MM.1S (cell line): ENCODE measurements around the gene EMP2.
A peak's percentile ranks its signal among the peaks of the same experiment; 100 is the strongest.

Experiments used
- DNase-seq: peaks from one replicate; pipeline ENCODE4 v3.0.0-alpha.2; 2015
- H2AFZ ChIP-seq: fragments of 300-600 bp; sonication (generic); 2 replicates; pipeline ENCODE4 v1.6.0; 2016; ENCODE audit warnings: antibody characterized with exemption, low read length
- H3F3A ChIP-seq: fragments of 300-600 bp; sonication (generic); 2 replicates; pipeline ENCODE4 v1.6.1; 2016; ENCODE audit warnings: mild to moderate bottlenecking, antibody characterized with exemption, low read length, moderate library complexity, mixed read lengths; ENCODE audit not compliant: insufficient read depth
- H3K27ac ChIP-seq: fragments of 300-600 bp; sonication (generic); 2 replicates; pipeline ENCODE4 v1.5.1; 2016; ENCODE audit warnings: mild to moderate bottlenecking, low read length
- H3K27me3 ChIP-seq: fragments of 300-600 bp; sonication (generic); replicated peaks from 2 replicates; pipeline ENCODE4 v1.6.0; 2016; ENCODE audit warnings: low read length; ENCODE audit not compliant: insufficient read depth
- H3K36me3 ChIP-seq: fragments of 300-600 bp; sonication (generic); replicated peaks from 2 replicates; pipeline ENCODE4 v1.6.1; 2016; ENCODE audit warnings: mild to moderate bottlenecking, low read length, mixed read lengths; ENCODE audit not compliant: insufficient read depth
- H3K4me1 ChIP-seq: fragments of 300-600 bp; sonication (generic); 2 replicates; pipeline ENCODE4 v1.6.1; 2016; ENCODE audit warnings: low read length, mixed read lengths
- H3K4me2 ChIP-seq: fragments of 300-600 bp; sonication (generic); 2 replicates; pipeline ENCODE4 v1.6.0; 2016; ENCODE audit warnings: low read depth, low read length
- H3K4me3 ChIP-seq: fragments of 300-600 bp; sonication (generic); 2 replicates; pipeline ENCODE4 v1.5.1; 2016; ENCODE audit warnings: low read length, mixed read lengths
- H3K79me2 ChIP-seq: fragments of 300-600 bp; sonication (generic); 2 replicates; pipeline ENCODE4 v1.6.1; 2016; ENCODE audit warnings: mixed run types, low read length, mixed read lengths
- H3K9ac ChIP-seq: fragments of 300-600 bp; sonication (generic); 2 replicates; pipeline ENCODE4 v1.6.1; 2016; ENCODE audit warnings: low read length, mixed read lengths
- H3K9me2 ChIP-seq: fragments of 300-600 bp; sonication (generic); replicated peaks from 2 replicates; pipeline ENCODE4 v1.6.1; 2016; ENCODE audit warnings: mild to moderate bottlenecking, low read length, mixed read lengths; ENCODE audit not compliant: insufficient read depth
- H3K9me3 ChIP-seq: fragments of 300-600 bp; sonication (generic); replicated peaks from 2 replicates; pipeline ENCODE4 v1.6.1; 2016; ENCODE audit warnings: mild to moderate bottlenecking, low read length, mixed read lengths; ENCODE audit not compliant: insufficient read depth
- H4K20me1 ChIP-seq: fragments of 300-600 bp; sonication (generic); 2 replicates; pipeline ENCODE4 v1.6.1; 2016; ENCODE audit warnings: mild to moderate bottlenecking, low read length, moderate library complexity, mixed read lengths; ENCODE audit not compliant: insufficient read depth
- EZH2 ChIP-seq: fragments of 300-600 bp; sonication (generic); optimal IDR thresholded peaks from 2 replicates; pipeline ENCODE3; 2017; ENCODE audit warnings: low read depth, mild to moderate bottlenecking, antibody characterized with exemption, low read length, mixed read lengths
- EZH2phosphoT487 ChIP-seq: fragments of 300-600 bp; sonication (generic); IDR thresholded peaks from 2 replicates; pipeline ENCODE4 v1.6.1; 2018; ENCODE audit warnings: antibody characterized with exemption, low read length
- TF ChIP-seq, protein P1 (sequence below): fragments of 300-600 bp; sonication (generic); IDR thresholded peaks from 2 replicates; pipeline ENCODE4 v1.5.1; 2016; ENCODE audit warnings: antibody characterized with exemption, low read length, mixed read lengths

Gene EMP2

DNA sequence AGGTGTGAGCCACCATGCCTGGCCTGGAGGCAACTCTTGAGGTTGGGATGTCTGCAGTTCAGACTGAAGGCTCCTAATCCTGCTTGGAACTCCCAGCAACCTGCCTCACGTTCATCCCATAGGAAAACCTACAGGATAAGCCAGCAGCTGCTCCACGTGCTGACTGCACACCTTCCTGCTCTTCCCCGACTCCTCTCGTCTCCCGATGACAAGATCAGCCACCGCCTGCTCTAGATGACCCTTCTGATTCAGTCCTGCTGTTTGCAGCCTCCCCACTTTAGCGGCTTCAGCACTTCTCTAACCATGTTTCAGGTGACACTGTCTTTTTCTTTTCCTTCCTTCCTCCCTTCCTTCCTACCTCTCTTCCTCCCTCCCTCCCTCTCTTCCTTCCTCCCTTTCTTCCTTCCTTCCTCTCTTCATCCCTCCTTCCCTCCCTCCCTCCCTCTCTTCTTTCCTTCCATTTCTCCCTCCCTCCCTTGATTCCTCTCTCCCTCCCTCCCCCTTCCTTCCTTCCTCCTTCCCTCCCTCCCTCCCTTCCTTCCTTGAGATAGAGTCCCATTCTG is 61.8 kb downstream of the EMP2 start:
- no peak overlapping the region for H3K27ac ChIP-seq
- no peaks in the 10 kb centered on the region for H3K27me3 ChIP-seq
- no peak overlapping the region for H3K9ac ChIP-seq
- H4K20me1 ChIP-seq, result no peaks in the 10 kb centered on the region
- H3K4me3 ChIP-seq, result no peak overlapping the region
- peaks cover 7% of the 10 kb centered on the region for H3K4me1 ChIP-seq
- H3K79me2 ChIP-seq, result no peaks in the 10 kb centered on the region
- DNase-seq, result no peak
- H3F3A ChIP-seq, result 0 out of 2 replicates have a peak, but pooled peaks cover 5% of the 10 kb centered on the region
- no peak overlapping the region for H3K4me2 ChIP-seq
- no peaks in the 10 kb centered on the region for H3K9me3 ChIP-seq
- TF ChIP-seq, protein P1, sequence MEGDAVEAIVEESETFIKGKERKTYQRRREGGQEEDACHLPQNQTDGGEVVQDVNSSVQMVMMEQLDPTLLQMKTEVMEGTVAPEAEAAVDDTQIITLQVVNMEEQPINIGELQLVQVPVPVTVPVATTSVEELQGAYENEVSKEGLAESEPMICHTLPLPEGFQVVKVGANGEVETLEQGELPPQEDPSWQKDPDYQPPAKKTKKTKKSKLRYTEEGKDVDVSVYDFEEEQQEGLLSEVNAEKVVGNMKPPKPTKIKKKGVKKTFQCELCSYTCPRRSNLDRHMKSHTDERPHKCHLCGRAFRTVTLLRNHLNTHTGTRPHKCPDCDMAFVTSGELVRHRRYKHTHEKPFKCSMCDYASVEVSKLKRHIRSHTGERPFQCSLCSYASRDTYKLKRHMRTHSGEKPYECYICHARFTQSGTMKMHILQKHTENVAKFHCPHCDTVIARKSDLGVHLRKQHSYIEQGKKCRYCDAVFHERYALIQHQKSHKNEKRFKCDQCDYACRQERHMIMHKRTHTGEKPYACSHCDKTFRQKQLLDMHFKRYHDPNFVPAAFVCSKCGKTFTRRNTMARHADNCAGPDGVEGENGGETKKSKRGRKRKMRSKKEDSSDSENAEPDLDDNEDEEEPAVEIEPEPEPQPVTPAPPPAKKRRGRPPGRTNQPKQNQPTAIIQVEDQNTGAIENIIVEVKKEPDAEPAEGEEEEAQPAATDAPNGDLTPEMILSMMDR, result no peak
- TF ChIP-seq EZH2 (no peak), EZH2phosphoT487 (no peak)
- no peak overlapping the region for H2AFZ ChIP-seq
- no peaks in the 10 kb centered on the region for H3K36me3 ChIP-seq
- no peaks in the 10 kb centered on the region for H3K9me2 ChIP-seq

DNA sequence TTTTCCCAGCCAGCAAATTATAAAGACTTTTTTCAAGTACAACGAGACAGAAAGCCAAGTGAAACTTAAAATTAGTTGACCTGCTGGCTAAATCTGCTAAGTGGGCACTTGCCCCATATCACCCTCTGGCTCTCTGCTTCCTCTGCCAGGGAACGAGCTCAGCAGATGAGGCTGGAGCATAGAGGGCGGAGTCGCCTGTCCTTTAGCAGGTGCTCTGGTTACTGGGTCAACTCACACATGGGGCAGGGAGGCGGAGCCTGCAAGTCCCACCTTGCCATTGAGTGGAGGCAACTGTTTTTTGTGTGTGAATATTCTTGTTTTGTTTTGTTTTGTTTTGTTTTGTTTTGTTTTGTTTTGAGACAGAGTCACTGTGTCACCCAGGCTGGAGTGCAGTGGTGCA is 62.5 kb downstream of the EMP2 start:
- H3K36me3 ChIP-seq, result no peaks in the 10 kb centered on the region
- H2AFZ ChIP-seq, result no peak overlapping the region
- no peak overlapping the region for H3K4me3 ChIP-seq
- H3K9me3 ChIP-seq, result no peaks in the 10 kb centered on the region
- no peak overlapping the region for H3K4me2 ChIP-seq
- 0 out of 2 replicates have a peak, but pooled peaks cover 5% of the 10 kb centered on the region for H3F3A ChIP-seq
- no peak overlapping the region for H3K27ac ChIP-seq
- TF ChIP-seq, protein P1, result no peak
- no peak for TF ChIP-seq EZH2phosphoT487
- TF ChIP-seq EZH2, result no peak
- H3K9ac ChIP-seq, result no peak overlapping the region
- H3K27me3 ChIP-seq, result no peaks in the 10 kb centered on the region
- H4K20me1 ChIP-seq, result no peaks in the 10 kb centered on the region
- H3K4me1 ChIP-seq, result peaks cover 7% of the 10 kb centered on the region
- H3K9me2 ChIP-seq, result no peaks in the 10 kb centered on the region
- H3K79me2 ChIP-seq, result no peaks in the 10 kb centered on the region
- no peak for DNase-seq

DNA sequence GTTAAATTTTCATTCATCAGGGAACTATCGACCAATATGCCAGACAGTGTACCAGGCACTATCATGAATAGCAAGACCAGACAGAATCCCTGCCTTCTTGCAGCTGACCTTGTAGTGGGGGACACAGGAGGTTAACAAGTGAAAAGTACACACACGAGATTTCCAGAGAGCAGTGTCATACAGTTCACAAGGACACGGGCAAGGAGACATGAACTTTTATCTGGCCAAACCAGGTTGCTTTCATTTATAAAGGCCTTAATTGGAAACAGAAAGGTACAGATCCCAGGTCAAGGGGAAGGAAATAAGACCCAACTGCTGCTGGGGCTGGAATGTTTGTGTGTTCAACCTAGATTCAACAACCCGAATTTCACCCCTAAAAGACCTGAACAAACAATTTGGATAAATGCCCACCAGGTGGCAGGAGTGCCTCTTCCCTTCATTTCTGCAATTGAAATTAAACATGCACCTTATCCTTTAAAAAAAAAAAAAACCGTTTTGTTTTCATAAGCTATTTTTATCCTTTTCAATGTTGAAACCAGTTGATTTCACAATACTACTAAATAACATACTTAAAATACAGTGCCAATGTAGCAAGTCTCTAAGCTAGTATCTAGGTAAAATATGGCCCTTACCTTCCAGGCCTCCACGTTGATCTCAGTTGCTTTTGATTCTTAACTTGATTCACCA is 65.9 kb downstream of the EMP2 start:
- Histone ChIP-seq H3K9ac (no peak overlapping the region), H3K27ac (peak overlapping the region; percentile 0; the same call in 1 of the 2 replicates), H3K4me1 (peaks cover 7% of the 10 kb centered on the region), H3K9me3 (no peaks in the 10 kb centered on the region), H3K27me3 (no peaks in the 10 kb centered on the region), H2AFZ (peak overlapping the region; percentile 15; the same call in 1 of the 2 replicates), H3K36me3 (no peaks in the 10 kb centered on the region), H3K79me2 (no peaks in the 10 kb centered on the region), H3K9me2 (no peaks in the 10 kb centered on the region), H3F3A (0 out of 2 replicates have a peak, but pooled peaks cover 10% of the 10 kb centered on the region), H3K4me2 (peak overlapping the region; percentile 40), H4K20me1 (no peaks in the 10 kb centered on the region), H3K4me3 (no peak overlapping the region)
- DNase-seq, result peak; percentile 75
- no peak for TF ChIP-seq EZH2
- TF ChIP-seq, protein P1, result peak; percentile 71
